HCEC 1CT (cell line): ENCODE data around the gene FFAR1.
"Not testable (repeated sequence)": the region's sequence is repeated elsewhere in the genome, so short reads cannot be mapped to it uniquely, and the experiment has no call there.

ENCODE experiments used
- DNase-seq: peaks from one replicate; pipeline ENCODE4 v3.0.0-alpha.2; 2017

The FFAR1 gene

GRCh38 chr19:35363001-35363590 lies 15.4 kb downstream of the FFAR1 start:
- no peak for DNase-seq

GRCh38 chr19:35363711-35364425 lies 16.2 kb downstream of the FFAR1 start:
- no peak for DNase-seq

- no peak for DNase-seq
These were observed 17.6 kb downstream of the FFAR1 start for GRCh38 chr19:35365303-35365702.

- DNase-seq: no peak
These were observed 20.7 kb downstream of the FFAR1 start for GRCh38 chr19:35368378-35368777.

GRCh38 chr19:35369522-35369921 lies 21.8 kb downstream of the FFAR1 start:
- no peak for DNase-seq

GRCh38 chr19:35370722-35371121 lies 23.0 kb downstream of the FFAR1 start, which contains the start of gene GPR42:
GPR42 (plus strand) TSS chr19:35371068; CDS start chr19:35371360, 292 bp downstream.
- DNase-seq: no peak

- DNase-seq: no peak
These were observed 25.8 kb downstream of the FFAR1 start for GRCh38 chr19:35373492-35373891.

- not testable (repeated sequence) for DNase-seq
These were observed 26.3 kb downstream of the FFAR1 start for GRCh38 chr19:35374031-35374430.

GRCh38 chr19:35375505-35376307 lies 28.0 kb downstream of the FFAR1 start:
- DNase-seq: no peak

GRCh38 chr19:35377656-35378055 lies 30.0 kb downstream of the FFAR1 start:
- no peak for DNase-seq

GRCh38 chr19:35378356-35378755 lies 30.7 kb downstream of the FFAR1 start:
- DNase-seq: no peak

GRCh38 chr19:35379545-35379944 lies 31.8 kb downstream of the FFAR1 start:
- not testable (repeated sequence) for DNase-seq

GRCh38 chr19:35379992-35380391 lies 32.3 kb downstream of the FFAR1 start:
- DNase-seq: no peak

- no peak for DNase-seq
These were observed 32.9 kb downstream of the FFAR1 start for GRCh38 chr19:35380450-35381124.

- DNase-seq: no peak
These were observed 33.6 kb downstream of the FFAR1 start for GRCh38 chr19:35381318-35381717.

GRCh38 chr19:35381926-35382325 lies 34.2 kb downstream of the FFAR1 start:
- no peak for DNase-seq

GRCh38 chr19:35383536-35383935 lies 35.8 kb downstream of the FFAR1 start:
- DNase-seq: no peak

GRCh38 chr19:35388277-35389054 lies 40.8 kb downstream of the FFAR1 start:
- DNase-seq: no peak

- no peak for DNase-seq
These were observed 41.6 kb downstream of the FFAR1 start for GRCh38 chr19:35389192-35389861.

- no peak for DNase-seq
These were observed 45.3 kb downstream of the FFAR1 start for GRCh38 chr19:35392742-35393715.
